Measurements from ENCODE around the gene BABAM2.

GRCh38 chr2:28294451-28294850 lies 403.9 kb downstream of the BABAM2 start:
- TF ChIP-seq CTCF (IDR thresholded peaks at IDR 0.05) (no peak), POLR2A (IDR thresholded peaks at IDR 0.05) (no peak)

Measured in Peyer's patch (tissue), 4 donors.